Testis (tissue), 2 donors: ENCODE measurements around the gene CIT.

Source experiments
- POLR2A ChIP-seq: fragments of 450-650 bp; IDR thresholded peaks from one replicate; pipeline ENCODE4 v1.6.1; 2017; ENCODE audit warnings: antibody characterized with exemption, mild to moderate bottlenecking, moderate library complexity
- TF ChIP-seq, protein P1 (sequence below), 3 experiments: fragments of 450-650 bp in 2 of 3; fragments of 200-600 bp in 1 of 3; sonication (generic) in 1 of 3; IDR thresholded peaks; one replicate each; pipeline ENCODE4 v1.5.1; 2016 to 2019; ENCODE audit warnings: antibody characterized with exemption in 3 of 3, mild to moderate bottlenecking in 2 of 3, moderate library complexity in 1 of 3

DNA sequence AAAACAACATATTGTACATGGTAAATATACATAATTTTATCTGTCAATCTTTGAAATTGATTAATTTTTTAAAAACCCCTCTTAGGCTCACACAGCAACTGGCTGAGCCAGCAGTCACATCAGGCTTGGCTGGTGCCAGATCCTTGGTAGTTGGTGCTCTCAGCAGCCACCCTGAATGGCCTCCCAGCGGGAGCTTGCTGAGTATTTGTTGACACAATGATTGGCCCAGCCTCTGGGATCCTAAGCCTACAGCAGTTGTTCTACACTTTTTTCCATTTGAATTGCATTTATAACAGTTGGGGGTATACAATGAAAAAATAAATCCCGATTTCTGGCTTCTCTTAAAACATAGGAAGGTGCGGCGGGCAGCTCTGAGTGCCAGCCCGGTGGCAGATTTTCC lies 198.0 kb downstream of the CIT start:
- TF ChIP-seq, protein P1, sequence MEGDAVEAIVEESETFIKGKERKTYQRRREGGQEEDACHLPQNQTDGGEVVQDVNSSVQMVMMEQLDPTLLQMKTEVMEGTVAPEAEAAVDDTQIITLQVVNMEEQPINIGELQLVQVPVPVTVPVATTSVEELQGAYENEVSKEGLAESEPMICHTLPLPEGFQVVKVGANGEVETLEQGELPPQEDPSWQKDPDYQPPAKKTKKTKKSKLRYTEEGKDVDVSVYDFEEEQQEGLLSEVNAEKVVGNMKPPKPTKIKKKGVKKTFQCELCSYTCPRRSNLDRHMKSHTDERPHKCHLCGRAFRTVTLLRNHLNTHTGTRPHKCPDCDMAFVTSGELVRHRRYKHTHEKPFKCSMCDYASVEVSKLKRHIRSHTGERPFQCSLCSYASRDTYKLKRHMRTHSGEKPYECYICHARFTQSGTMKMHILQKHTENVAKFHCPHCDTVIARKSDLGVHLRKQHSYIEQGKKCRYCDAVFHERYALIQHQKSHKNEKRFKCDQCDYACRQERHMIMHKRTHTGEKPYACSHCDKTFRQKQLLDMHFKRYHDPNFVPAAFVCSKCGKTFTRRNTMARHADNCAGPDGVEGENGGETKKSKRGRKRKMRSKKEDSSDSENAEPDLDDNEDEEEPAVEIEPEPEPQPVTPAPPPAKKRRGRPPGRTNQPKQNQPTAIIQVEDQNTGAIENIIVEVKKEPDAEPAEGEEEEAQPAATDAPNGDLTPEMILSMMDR (IDR thresholded peaks at IDR 0.05), result no peak
- TF ChIP-seq POLR2A, result no peak
